HUDEP-2 (cell line): ENCODE data around the gene PHACTR3.
A peak's percentile ranks its signal among the peaks of the same experiment; 100 is the strongest.
"Not testable (repeated sequence)": the region's sequence is repeated elsewhere in the genome, so short reads cannot be mapped to it uniquely, and the experiment has no call there.

Experiments
- DNase-seq, 76 experiments: peaks; one replicate each; lab custom pipeline; 2025; ENCODE audit not compliant: unreplicated experiment in 76 of 76; lab: John Stamatoyannopoulos, UW

Gene PHACTR3

GRCh38 chr20:59831916-59832270, 227.6 kb downstream of the PHACTR3 start:
- no peak for DNase-seq

DNA sequence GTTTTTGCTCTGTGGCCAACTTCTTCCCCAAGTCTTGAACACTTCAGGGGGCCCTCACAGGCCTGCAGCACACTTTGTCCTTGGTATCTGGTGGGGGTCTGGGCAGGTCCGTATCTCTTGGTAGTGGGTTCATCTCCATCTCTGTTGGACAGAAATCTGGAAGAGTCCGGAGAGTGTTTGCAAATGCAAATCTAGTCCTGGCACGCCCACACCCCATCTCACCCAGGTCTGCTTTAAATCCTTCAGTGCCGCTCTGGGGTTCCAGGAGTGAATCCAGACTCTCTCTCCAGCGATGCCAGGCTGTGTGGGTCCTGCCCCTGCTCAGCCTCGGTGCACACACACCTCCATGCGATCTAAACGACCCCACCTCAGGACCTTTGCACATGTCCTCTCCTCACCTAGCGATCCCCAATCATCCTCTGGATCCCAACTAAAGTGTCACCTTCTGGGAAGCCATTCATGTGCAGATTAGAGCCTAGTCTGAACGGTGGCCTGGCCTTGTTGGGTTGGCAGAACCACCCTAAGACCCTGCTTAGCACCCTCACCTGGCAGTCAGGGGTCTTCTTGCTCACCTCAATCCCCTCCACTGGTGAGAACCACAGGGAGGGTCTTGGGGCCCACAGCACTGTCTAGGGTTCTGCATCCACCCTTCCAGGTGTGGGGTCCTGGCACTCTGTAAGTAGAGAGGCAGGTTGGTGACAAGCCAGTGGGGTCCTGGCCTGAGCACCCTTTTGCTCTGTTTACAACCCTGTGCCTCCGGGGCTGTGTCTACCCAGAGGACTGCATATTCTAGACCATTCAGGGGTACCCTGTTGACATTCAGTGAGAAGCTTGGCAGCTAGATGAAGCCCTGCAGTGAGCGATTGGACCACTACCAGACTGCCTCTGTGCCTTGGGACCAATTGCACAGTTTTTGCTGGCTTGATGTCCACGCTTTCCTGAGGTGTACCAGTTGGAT, 228.3 kb downstream of the PHACTR3 start:
- DNase-seq: no peak

DNA sequence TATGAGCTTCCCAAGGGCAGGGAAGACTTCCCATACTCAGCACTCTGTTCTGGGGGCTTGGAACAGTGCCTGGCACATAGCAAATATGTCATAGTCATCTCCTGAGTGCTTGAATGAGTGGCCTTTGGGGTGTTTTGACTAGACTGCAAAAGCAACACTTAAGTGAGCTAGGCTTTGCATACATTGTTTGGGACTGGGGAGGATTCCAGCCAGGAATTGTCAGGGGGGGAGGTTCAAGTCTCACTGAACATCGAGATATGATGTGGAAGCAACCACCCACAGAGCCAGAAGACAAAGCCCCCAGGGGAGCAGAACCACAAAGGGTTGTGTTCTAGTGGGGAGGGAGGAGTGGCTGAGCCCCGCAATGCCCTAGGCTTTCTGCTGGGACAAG, 230.7 kb downstream of the PHACTR3 start:
- DNase-seq: no peak

DNA sequence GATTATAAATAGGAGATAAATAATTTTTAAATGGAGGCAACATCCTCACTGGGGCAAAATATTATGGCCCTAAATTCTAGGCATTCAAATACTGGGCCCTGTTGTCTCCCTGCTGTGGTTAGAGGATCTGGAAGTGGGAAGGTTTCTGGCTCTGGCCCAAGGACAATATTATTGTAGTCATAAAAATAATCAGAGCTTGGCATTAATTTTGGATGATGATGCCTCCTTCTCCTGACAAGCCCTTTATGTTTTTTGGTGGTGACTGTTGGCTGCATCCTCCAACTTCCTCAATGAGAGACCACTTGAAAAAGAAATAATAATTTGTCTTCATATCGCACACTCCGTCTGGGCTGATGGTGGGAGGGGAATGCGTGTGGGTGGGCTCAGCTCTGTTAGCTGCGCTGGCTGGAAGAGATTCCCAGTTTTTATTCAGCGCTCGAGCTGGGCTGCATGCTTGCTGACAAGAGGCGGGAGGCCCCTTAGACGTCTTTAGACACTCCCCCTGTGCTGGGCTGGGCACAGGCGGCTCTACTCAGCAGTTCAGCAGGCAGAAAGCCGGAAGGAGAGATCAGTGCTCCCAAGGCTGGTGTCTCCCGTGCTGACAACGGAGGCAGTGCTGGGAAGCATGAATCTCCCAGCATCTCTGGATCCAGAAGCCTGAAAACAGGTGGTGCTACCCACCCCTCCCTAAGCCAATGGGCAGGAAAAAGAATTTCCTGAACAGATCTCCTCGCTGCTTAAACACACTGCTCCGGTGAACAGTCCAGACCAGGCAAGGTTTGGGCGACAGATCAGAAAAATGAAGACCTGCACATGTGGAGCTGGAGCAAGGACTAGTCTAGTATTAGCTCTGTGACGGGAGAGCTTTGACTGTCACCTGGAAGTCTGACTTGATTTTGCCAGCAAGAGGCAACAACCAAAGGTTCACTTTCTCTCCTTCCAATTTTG, 231.4 kb downstream of the PHACTR3 start:
- DNase-seq: peak in 5 of 76 experiments; percentile 9 to 44 (median 22)

GRCh38 chr20:59836767-59837166, 232.4 kb downstream of the PHACTR3 start:
- DNase-seq: no peak

GRCh38 chr20:59837623-59838394, 233.5 kb downstream of the PHACTR3 start:
- DNase-seq: no peak

- no peak for DNase-seq
Measured at GRCh38 chr20:59839400-59839799, 235.1 kb downstream of the PHACTR3 start.

DNA sequence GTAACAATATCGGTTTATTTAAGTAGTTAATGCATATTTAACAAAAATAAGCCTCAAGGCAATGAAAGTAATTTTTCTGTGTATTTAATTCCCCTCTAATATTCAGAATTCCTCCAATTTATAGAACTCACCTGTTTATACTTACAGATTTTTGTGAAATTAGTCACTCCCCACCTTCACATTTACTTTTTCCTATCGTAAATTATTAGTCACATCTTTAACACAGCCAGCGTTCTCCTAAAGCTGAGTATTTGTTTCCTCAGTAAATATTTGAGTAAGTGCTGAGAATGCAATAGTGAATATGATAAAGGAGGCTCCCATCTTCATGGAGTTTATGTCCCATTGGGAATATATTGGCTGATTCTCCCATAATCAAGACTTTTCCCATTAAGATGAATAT, 241.1 kb downstream of the PHACTR3 start:
- DNase-seq: no peak

GRCh38 chr20:59848182-59848581, 243.8 kb downstream of the PHACTR3 start:
- DNase-seq: peak in 11 of 76 experiments; percentile 3 to 55 (median 6)

- DNase-seq: peak in 9 of 76 experiments; percentile 3 to 22 (median 10)
Measured at GRCh38 chr20:59850018-59850641, 245.8 kb downstream of the PHACTR3 start.

DNA sequence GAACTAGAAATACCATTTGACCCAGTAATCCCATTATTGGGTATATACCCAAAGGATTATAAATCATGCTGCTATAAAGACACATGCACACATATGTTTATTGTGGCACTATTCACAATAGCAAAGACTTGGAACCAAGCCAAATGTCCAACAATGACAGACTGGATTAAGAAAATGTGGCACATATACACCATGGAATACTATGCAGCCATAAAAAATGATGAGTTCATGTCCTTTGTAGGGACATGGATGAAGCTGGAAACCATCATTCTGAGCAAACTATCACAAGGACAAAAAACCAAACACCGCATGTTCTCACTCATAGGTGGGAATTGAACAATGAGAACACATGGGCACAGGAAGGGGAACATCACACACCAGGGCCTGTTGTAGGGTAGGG, 252.2 kb downstream of the PHACTR3 start:
- DNase-seq: not testable (repeated sequence)

GRCh38 chr20:59856941-59857340, 252.6 kb downstream of the PHACTR3 start:
- not testable (repeated sequence) for DNase-seq

DNA sequence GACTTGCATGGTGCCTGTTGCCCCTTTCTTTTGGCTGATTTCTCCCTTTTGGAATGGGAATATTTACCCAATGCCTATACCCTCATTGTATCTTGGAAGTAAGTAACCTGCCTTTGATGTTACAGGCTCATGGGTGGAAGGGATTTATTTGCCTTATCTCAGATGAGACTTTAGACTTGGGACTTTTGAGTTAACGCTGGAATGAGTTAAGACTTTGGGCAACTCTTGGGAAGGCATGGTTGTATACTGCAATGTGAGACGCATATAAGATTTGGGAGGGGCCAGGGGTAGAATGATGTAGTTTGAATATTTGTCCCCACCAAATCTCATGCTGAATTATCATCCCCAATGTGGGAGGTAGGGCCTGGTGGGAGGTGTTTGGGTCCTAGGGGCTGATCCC, 253.6 kb downstream of the PHACTR3 start:
- no peak for DNase-seq

- no peak for DNase-seq
Measured at GRCh38 chr20:59858425-59858824, 254.1 kb downstream of the PHACTR3 start.

DNA sequence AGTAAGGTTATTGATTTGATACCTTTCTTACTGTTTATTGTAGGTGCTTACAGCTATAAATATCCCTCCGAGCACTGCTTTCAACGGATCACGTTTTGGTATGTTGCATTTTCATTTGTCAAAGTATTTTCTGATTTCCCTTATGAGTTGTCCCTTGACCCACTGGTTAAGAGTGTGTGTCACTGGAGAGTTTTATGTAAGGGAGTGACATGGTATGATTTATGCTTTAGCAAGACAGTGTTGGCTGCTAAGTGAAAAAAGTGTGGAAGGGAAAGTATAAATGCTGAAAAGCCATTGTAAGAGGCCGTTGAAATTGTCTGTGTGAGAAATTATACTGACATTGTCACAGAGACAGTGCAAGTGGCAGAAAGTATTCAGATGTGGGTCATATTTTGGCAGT, 257.1 kb downstream of the PHACTR3 start:
- DNase-seq: no peak

DNA sequence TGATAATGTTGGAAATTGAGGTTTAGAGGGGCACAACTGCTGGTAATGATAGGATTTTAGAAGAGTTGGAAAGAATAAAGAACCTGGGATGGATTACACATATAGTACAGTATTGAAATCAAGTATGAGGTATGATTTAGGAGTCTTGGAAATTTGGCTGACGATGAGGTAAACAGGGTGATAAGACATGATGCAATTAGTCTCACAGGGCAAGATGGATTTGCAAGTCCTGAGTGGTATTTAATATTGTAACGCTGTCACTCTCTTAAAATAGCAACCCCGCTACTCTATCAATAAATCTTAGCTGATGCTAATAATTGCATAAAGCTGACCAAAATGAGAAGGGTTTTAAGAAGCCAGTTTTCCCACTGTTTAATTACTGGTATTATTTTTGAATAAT, 258.7 kb downstream of the PHACTR3 start:
- DNase-seq: no peak

- DNase-seq: no peak
Measured at GRCh38 chr20:59864726-59865125, 260.4 kb downstream of the PHACTR3 start.

GRCh38 chr20:59866338-59866737, 262.0 kb downstream of the PHACTR3 start:
- DNase-seq: no peak

DNA sequence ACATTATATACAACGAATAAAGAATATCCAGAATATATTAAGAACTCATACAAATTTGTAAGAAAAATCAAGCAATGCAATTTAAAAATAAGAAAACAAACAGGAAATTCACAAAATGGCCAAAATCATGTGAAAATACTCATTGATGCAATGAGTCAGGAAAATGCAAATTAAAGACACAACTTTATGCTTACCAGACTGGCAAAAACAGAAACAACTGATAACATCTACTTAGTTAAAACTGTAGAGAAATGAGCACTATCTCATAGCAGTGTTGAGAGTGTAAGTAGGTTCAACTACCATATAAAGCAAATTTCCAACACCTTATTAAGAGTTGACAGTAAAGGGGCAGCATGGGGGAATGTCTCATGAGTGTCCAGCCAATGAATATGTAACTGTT, 266.8 kb downstream of the PHACTR3 start:
- DNase-seq: no peak

GRCh38 chr20:59873409-59873808, 269.1 kb downstream of the PHACTR3 start:
- DNase-seq: no peak
